Brain microvascular endothelial cell (primary cell): Measurements from ENCODE around the gene ZCCHC9.
"Not testable (repeated sequence)": the region's sequence is repeated elsewhere in the genome, so short reads cannot be mapped to it uniquely, and the experiment has no call there.

Experiments used
- DNase-seq: peaks from one replicate; pipeline ENCODE4 v3.0.0-alpha.2; 2020
- H3K27ac ChIP-seq: fragments of 250-450 bp; sonication (Bioruptor Pico); 2 replicates; pipeline ENCODE4 v1.5.1; 2020; ENCODE audit warnings: mild to moderate bottlenecking, moderate library complexity
- H3K27me3 ChIP-seq: fragments of 250-450 bp; sonication (Bioruptor Pico); replicated peaks from 2 replicates; pipeline ENCODE4 v1.5.1; 2020; ENCODE audit warnings: mild to moderate bottlenecking
- H3K36me3 ChIP-seq: fragments of 250-450 bp; sonication (Bioruptor Pico); replicated peaks from 2 replicates; pipeline ENCODE4 v1.5.1; 2020; ENCODE audit warnings: mild to moderate bottlenecking
- H3K4me3 ChIP-seq: 2 replicates; pipeline ENCODE4 v1.5.1; 2011; ENCODE audit warnings: low read depth, mild to moderate bottlenecking, control low read depth, low read length, moderate library complexity
- in situ Hi-C: cut with HindIII; loops from 2 replicates; pipeline ENCODE4 v1.10.0; 2017; ENCODE audit warnings: low sequenced_read_pairs, low pct_ligation_motif_present
- TF ChIP-seq, protein P1 (sequence below): IDR thresholded peaks from 2 replicates; pipeline ENCODE4 v1.5.1; 2011; ENCODE audit warnings: low read depth, mild to moderate bottlenecking, moderate library complexity, low read length, control low read depth, inconsistent platforms; ENCODE audit errors: missing control alignments

Gene ZCCHC9

DNA sequence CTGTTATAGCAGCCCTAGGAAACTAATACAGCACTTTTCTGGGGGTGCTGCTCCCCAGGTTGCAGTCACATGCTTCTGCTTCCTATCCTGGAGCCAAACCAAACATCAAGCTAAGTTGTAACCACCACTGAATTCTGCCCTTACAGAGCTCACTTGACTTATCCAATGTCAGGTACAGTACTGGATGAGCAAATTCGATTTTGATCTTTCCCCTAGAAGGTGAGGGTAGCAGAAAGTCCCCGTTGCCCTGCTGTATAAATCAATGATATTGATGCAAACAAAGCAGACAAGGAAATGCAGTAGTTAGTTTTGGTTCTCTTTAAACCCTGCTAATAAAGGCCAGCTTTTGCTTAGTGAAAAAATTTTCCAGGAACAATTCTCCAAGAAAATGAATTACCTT, 36.4 kb downstream of the ZCCHC9 start:
- Histone ChIP-seq H3K27me3 (no peaks in the 10 kb centered on the region), H3K27ac (no peak overlapping the region), H3K4me3 (no peak overlapping the region), H3K36me3 (no peaks in the 10 kb centered on the region)
- TF ChIP-seq, protein P1, sequence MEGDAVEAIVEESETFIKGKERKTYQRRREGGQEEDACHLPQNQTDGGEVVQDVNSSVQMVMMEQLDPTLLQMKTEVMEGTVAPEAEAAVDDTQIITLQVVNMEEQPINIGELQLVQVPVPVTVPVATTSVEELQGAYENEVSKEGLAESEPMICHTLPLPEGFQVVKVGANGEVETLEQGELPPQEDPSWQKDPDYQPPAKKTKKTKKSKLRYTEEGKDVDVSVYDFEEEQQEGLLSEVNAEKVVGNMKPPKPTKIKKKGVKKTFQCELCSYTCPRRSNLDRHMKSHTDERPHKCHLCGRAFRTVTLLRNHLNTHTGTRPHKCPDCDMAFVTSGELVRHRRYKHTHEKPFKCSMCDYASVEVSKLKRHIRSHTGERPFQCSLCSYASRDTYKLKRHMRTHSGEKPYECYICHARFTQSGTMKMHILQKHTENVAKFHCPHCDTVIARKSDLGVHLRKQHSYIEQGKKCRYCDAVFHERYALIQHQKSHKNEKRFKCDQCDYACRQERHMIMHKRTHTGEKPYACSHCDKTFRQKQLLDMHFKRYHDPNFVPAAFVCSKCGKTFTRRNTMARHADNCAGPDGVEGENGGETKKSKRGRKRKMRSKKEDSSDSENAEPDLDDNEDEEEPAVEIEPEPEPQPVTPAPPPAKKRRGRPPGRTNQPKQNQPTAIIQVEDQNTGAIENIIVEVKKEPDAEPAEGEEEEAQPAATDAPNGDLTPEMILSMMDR = no peak
- DNase-seq = no peak
- in situ Hi-C loops = no loop called here

DNA sequence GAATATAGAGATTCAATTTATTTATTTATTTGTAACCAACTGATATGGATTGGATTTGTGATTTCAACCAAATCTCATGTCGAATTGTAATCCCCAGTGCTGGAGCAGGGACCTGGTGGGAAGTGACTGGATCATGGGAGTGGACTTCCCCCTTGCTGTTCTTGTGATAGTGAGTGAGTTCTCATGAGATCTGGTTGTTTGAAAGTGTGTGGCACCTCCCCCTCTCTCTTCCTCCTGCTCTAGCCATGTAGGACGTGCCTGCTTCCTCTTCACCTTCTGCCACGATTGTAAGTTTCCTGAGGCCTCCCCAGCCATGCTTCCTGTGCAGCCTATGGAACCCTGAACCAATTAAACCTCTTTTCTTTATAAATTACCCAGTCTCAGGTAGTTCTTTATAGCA, 36.8 kb downstream of the ZCCHC9 start:
- DNase-seq, H3K4me3 ChIP-seq, H3K27me3 ChIP-seq, H3K36me3 ChIP-seq, H3K27ac ChIP-seq, in situ Hi-C loops: not testable (repeated sequence)

- no peaks in the 10 kb centered on the region for H3K36me3 ChIP-seq
- H3K4me3 ChIP-seq = no peak overlapping the region
- no peak for DNase-seq
- TF ChIP-seq, protein P1 = no peak
- H3K27ac ChIP-seq = no peak overlapping the region
- no peaks in the 10 kb centered on the region for H3K27me3 ChIP-seq
- in situ Hi-C loops = no loop called here
Measured at GRCh38 chr5:81344736-81345135, 43.3 kb downstream of the ZCCHC9 start.

- in situ Hi-C loops = no loop called here
- TF ChIP-seq, protein P1 = no peak
- no peak overlapping the region for H3K4me3 ChIP-seq
- H3K27ac ChIP-seq = no peak overlapping the region
- no peak for DNase-seq
- no peaks in the 10 kb centered on the region for H3K27me3 ChIP-seq
- H3K36me3 ChIP-seq = no peaks in the 10 kb centered on the region
Measured at GRCh38 chr5:81345411-81346003, 44.1 kb downstream of the ZCCHC9 start.

- no peaks in the 10 kb centered on the region for H3K36me3 ChIP-seq
- DNase-seq = no peak
- TF ChIP-seq, protein P1 = no peak
- no peak overlapping the region for H3K27ac ChIP-seq
- in situ Hi-C loops = no loop called here
- H3K4me3 ChIP-seq = no peak overlapping the region
- H3K27me3 ChIP-seq = no peaks in the 10 kb centered on the region
Measured at GRCh38 chr5:81349161-81349560, 47.8 kb downstream of the ZCCHC9 start.

DNA sequence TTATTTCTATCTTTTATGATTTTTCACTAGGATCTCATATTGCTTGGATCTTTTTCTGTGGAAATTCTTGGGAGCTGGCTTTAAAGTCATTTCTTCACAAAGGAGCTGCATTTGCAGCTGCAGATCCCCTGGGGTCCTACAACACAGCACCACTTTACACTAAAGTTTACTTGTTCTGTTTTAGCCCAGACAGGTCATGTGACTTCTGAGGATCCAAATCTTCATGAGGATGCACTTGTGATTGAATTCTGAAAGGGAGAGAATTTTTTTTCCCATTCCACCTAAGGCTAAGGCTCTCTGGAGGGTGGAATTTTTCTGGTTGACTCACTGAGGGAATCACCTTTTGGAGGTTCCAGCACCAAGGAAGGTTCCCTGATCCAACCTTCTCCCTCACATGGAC, 49.1 kb downstream of the ZCCHC9 start:
- H3K4me3 ChIP-seq = no peak overlapping the region
- no peak for DNase-seq
- no peak overlapping the region for H3K27ac ChIP-seq
- in situ Hi-C loops = no loop called here
- H3K27me3 ChIP-seq = no peaks in the 10 kb centered on the region
- TF ChIP-seq, protein P1 = no peak
- H3K36me3 ChIP-seq = no peaks in the 10 kb centered on the region
